Measurements from ENCODE around the gene DAZL. TPM values are rescaled to one million over a fixed set of nuclear protein-coding genes. Genes with fewer than 3 reads are reported as not detected.

DAZL gene
- total RNA-seq, 1 donor from 2014 or later: not detected

- no peak overlapping the region for H3K27ac ChIP-seq (ENCODE audit: low read depth, low read length)
- H3K9ac ChIP-seq (ENCODE audit: low read depth in 1 of 3, low read length in 3 of 3): no peak overlapping the region
- no peaks in the 10 kb centered on the region for H3K36me3 ChIP-seq (ENCODE audit: control insufficient read depth in 3 of 3, insufficient read depth in 3 of 3, low read length in 3 of 3)
- no peaks in the 10 kb centered on the region for H3K27me3 ChIP-seq (ENCODE audit: control insufficient read depth in 3 of 3, insufficient read depth in 3 of 3, low read length in 3 of 3)
- no peaks in the 10 kb centered on the region for H3K9me3 ChIP-seq (ENCODE audit: control insufficient read depth in 3 of 3, low read length in 3 of 3)
- H3K4me1 ChIP-seq (ENCODE audit: control insufficient read depth in 3 of 3, insufficient read depth in 3 of 3, low read length in 3 of 3): peaks cover 2 to 8% (median 8%) of the 10 kb centered on the region in 3 donors
- H3K4me3 ChIP-seq (ENCODE audit: low read length in 3 of 3): no peak overlapping the region
Measured at GRCh38 chr3:16547561-16548357, 57.5 kb downstream of the DAZL start.

- Histone ChIP-seq H3K4me3 (ENCODE audit: low read length in 3 of 3) (no peak overlapping the region), H3K36me3 (ENCODE audit: control insufficient read depth in 3 of 3, insufficient read depth in 3 of 3, low read length in 3 of 3) (no peaks in the 10 kb centered on the region), H3K4me1 (ENCODE audit: control insufficient read depth in 3 of 3, insufficient read depth in 3 of 3, low read length in 3 of 3) (peaks cover 2 to 8% (median 8%) of the 10 kb centered on the region in 3 donors), H3K27me3 (ENCODE audit: control insufficient read depth in 3 of 3, insufficient read depth in 3 of 3, low read length in 3 of 3) (no peaks in the 10 kb centered on the region), H3K9ac (ENCODE audit: low read depth in 1 of 3, low read length in 3 of 3) (no peak overlapping the region), H3K27ac (ENCODE audit: low read depth, low read length) (peak overlapping the region; percentile 62), H3K9me3 (ENCODE audit: control insufficient read depth in 3 of 3, low read length in 3 of 3) (no peaks in the 10 kb centered on the region)
Measured at GRCh38 chr3:16546186-16547010, 58.8 kb downstream of the DAZL start.

- H3K27me3 ChIP-seq (ENCODE audit: control insufficient read depth in 3 of 3, insufficient read depth in 3 of 3, low read length in 3 of 3): no peaks in the 10 kb centered on the region
- no peak overlapping the region for H3K4me3 ChIP-seq (ENCODE audit: low read length in 3 of 3)
- H3K27ac ChIP-seq (ENCODE audit: low read depth, low read length): peak overlapping the region; percentile 62
- H3K9me3 ChIP-seq (ENCODE audit: control insufficient read depth in 3 of 3, low read length in 3 of 3): no peaks in the 10 kb centered on the region
- H3K36me3 ChIP-seq (ENCODE audit: control insufficient read depth in 3 of 3, insufficient read depth in 3 of 3, low read length in 3 of 3): no peaks in the 10 kb centered on the region
- H3K9ac ChIP-seq (ENCODE audit: low read depth in 1 of 3, low read length in 3 of 3): no peak overlapping the region
- peaks cover 0 to 8% (median 7%) of the 10 kb centered on the region in 3 donors for H3K4me1 ChIP-seq (ENCODE audit: control insufficient read depth in 3 of 3, insufficient read depth in 3 of 3, low read length in 3 of 3)
Measured at GRCh38 chr3:16545413-16546185, 59.6 kb downstream of the DAZL start.

GRCh38 chr3:16543242-16543864 lies 61.9 kb downstream of the DAZL start:
- no peaks in the 10 kb centered on the region for H3K27me3 ChIP-seq (ENCODE audit: control insufficient read depth in 3 of 3, insufficient read depth in 3 of 3, low read length in 3 of 3)
- no peaks in the 10 kb centered on the region for H3K36me3 ChIP-seq (ENCODE audit: control insufficient read depth in 3 of 3, insufficient read depth in 3 of 3, low read length in 3 of 3)
- H3K4me3 ChIP-seq (ENCODE audit: low read length in 3 of 3): no peak overlapping the region
- no peak overlapping the region for H3K9ac ChIP-seq (ENCODE audit: low read depth in 1 of 3, low read length in 3 of 3)
- H3K27ac ChIP-seq (ENCODE audit: low read depth, low read length): no peak overlapping the region
- H3K9me3 ChIP-seq (ENCODE audit: control insufficient read depth in 3 of 3, low read length in 3 of 3): no peaks in the 10 kb centered on the region
- peaks cover 0 to 8% (median 2%) of the 10 kb centered on the region in 3 donors for H3K4me1 ChIP-seq (ENCODE audit: control insufficient read depth in 3 of 3, insufficient read depth in 3 of 3, low read length in 3 of 3)

- Histone ChIP-seq H3K4me3 (ENCODE audit: low read length in 3 of 3) (no peak overlapping the region), H3K9ac (ENCODE audit: low read depth in 1 of 3, low read length in 3 of 3) (no peak overlapping the region), H3K9me3 (ENCODE audit: control insufficient read depth in 3 of 3, low read length in 3 of 3) (no peaks in the 10 kb centered on the region), H3K27me3 (ENCODE audit: control insufficient read depth in 3 of 3, insufficient read depth in 3 of 3, low read length in 3 of 3) (no peaks in the 10 kb centered on the region), H3K27ac (ENCODE audit: low read depth, low read length) (no peak overlapping the region), H3K36me3 (ENCODE audit: control insufficient read depth in 3 of 3, insufficient read depth in 3 of 3, low read length in 3 of 3) (no peaks in the 10 kb centered on the region), H3K4me1 (ENCODE audit: control insufficient read depth in 3 of 3, insufficient read depth in 3 of 3, low read length in 3 of 3) (peaks cover 0 to 3% (median 0%) of the 10 kb centered on the region in 3 donors)
Measured at GRCh38 chr3:16538507-16538906, 66.7 kb downstream of the DAZL start.

GRCh38 chr3:16536996-16537395 lies 68.2 kb downstream of the DAZL start:
- H3K27me3 ChIP-seq (ENCODE audit: control insufficient read depth in 3 of 3, insufficient read depth in 3 of 3, low read length in 3 of 3): no peaks in the 10 kb centered on the region
- H3K36me3 ChIP-seq (ENCODE audit: control insufficient read depth in 3 of 3, insufficient read depth in 3 of 3, low read length in 3 of 3): no peaks in the 10 kb centered on the region
- no peak overlapping the region for H3K4me3 ChIP-seq (ENCODE audit: low read length in 3 of 3)
- peaks cover 0 to 3% (median 0%) of the 10 kb centered on the region in 3 donors for H3K4me1 ChIP-seq (ENCODE audit: control insufficient read depth in 3 of 3, insufficient read depth in 3 of 3, low read length in 3 of 3)
- no peak overlapping the region for H3K9ac ChIP-seq (ENCODE audit: low read depth in 1 of 3, low read length in 3 of 3)
- no peak overlapping the region for H3K27ac ChIP-seq (ENCODE audit: low read depth, low read length)
- no peaks in the 10 kb centered on the region for H3K9me3 ChIP-seq (ENCODE audit: control insufficient read depth in 3 of 3, low read length in 3 of 3)

Other genes with a start within 250 kb of the DAZL start
- 15.7 TPM for gene RFTN1, start 91.7 kb downstream of the DAZL start, total RNA-seq